GM21367 (cell line): ENCODE data around the gene ST6GALNAC1.

Experiments used
- ATAC-seq: cut with Tn5 transposase; IDR thresholded peaks from one replicate; pipeline ENCODE4 v1.9.1; 2021; ENCODE audit not compliant: unreplicated experiment

The ST6GALNAC1 gene

GRCh38 chr17:76584427-76585032, 59.0 kb downstream of the ST6GALNAC1 start:
- ATAC-seq = no peak

DNA sequence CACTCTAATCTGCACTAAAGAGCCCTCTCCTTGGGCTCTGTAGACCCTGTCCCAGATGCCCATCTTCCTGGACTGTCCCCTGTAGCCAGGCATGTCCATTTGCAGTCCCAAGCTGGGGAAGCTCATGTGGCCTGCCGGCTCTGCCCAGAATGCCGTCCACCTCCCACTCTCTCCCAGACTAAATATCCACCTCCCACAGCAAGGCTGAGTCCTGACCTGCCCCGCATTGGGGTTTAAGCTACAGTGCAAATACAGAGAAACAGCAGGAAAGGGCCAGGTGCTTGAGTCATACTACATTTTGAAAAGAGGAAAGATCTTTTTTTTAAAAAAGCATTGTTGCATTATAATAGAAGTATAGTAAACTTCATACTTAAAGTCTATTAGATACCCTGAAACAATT, 60.9 kb downstream of the ST6GALNAC1 start:
- no peak for ATAC-seq

GRCh38 chr17:76581515-76581914, 62.0 kb downstream of the ST6GALNAC1 start:
- ATAC-seq = no peak

DNA sequence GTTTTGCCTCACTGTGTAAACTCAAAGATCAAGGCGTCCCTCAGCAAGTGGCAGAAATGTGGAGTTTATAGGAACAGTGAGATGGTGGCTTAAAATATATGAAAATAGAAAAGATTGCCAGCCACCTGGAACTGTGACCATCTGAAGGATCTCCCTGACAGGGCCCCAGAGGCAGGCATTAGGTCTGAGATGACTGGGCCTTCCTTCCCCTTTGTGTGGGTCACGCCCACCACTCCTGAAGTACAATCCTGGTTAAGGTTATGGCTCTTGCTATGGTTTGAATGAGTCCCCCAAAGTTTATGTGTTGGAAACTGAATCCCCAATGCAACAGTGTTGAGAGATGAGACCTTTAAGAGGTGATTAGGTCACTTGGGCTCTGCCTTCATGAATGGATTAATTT, 64.3 kb downstream of the ST6GALNAC1 start:
- ATAC-seq = no peak

GRCh38 chr17:76578376-76578775, 65.2 kb downstream of the ST6GALNAC1 start:
- no peak for ATAC-seq

GRCh38 chr17:76577876-76578275, 65.7 kb downstream of the ST6GALNAC1 start:
- ATAC-seq = no peak

- no peak for ATAC-seq
Measured at GRCh38 chr17:76576189-76576588, 67.4 kb downstream of the ST6GALNAC1 start.

DNA sequence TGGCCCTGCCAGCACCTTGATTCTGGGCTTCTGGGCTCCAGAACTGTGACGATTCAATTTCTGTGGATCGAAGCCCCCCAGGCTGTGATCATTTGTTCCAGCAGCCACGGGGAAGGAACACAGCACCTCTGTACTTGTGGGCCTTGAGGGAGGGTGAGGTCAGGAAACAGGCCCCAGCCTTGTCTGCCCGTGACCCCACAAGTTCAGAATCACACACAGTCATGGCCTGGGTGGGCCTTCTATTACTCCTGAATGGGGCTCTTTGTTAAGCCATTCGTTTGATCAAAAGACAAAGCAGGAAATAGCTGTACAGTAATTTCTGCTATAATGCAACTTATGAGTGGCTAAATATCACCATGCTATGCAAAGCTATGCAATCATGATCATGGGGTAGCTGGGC, 68.0 kb downstream of the ST6GALNAC1 start:
- ATAC-seq = no peak
